Stomach (tissue), 4 donors: ENCODE results near the gene CLSTN1.

Experiments
- POLR2A ChIP-seq, 4 donors: fragments of 450-650 bp; IDR thresholded peaks; one replicate each; pipeline ENCODE4 v1.6.1; 2016; ENCODE audit warnings: antibody characterized with exemption in 4 of 4, control low read depth in 2 of 4, mild to moderate bottlenecking in 1 of 4, moderate library complexity in 1 of 4
- POLR2AphosphoS5 ChIP-seq, 3 donors: sonication (generic); formaldehyde crosslinking; IDR thresholded peaks; one replicate each; pipeline ENCODE4 v1.6.1; 2016; ENCODE audit warnings: antibody characterized with exemption in 3 of 3
- TF ChIP-seq, protein P1 (sequence below), 7 experiments: fragments of 450-650 bp in 4 of 7; fragments of 200-600 bp in 3 of 7; sonication (generic) in 3 of 7; IDR thresholded peaks; one replicate each; pipeline ENCODE4 v1.5.1; 2016 to 2019; ENCODE audit warnings: antibody characterized with exemption in 7 of 7, control low read depth in 2 of 7, mild to moderate bottlenecking in 1 of 7

GRCh38 chr1:9696793-9697192, 127.0 kb downstream of the CLSTN1 start:
- TF ChIP-seq, protein P1, sequence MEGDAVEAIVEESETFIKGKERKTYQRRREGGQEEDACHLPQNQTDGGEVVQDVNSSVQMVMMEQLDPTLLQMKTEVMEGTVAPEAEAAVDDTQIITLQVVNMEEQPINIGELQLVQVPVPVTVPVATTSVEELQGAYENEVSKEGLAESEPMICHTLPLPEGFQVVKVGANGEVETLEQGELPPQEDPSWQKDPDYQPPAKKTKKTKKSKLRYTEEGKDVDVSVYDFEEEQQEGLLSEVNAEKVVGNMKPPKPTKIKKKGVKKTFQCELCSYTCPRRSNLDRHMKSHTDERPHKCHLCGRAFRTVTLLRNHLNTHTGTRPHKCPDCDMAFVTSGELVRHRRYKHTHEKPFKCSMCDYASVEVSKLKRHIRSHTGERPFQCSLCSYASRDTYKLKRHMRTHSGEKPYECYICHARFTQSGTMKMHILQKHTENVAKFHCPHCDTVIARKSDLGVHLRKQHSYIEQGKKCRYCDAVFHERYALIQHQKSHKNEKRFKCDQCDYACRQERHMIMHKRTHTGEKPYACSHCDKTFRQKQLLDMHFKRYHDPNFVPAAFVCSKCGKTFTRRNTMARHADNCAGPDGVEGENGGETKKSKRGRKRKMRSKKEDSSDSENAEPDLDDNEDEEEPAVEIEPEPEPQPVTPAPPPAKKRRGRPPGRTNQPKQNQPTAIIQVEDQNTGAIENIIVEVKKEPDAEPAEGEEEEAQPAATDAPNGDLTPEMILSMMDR (IDR thresholded peaks at IDR 0.05), result no peak
- TF ChIP-seq POLR2AphosphoS5 (IDR thresholded peaks at IDR 0.05) (no peak), POLR2A (IDR thresholded peaks at IDR 0.05) (no peak)
